GM10248 (cell line): ENCODE results near the gene DENR.

ENCODE experiments used
- CTCF ChIA-PET: fragments of 300-600 bp; sonication (Branson Sonifier 250); formaldehyde crosslinking; extraction: SDS; loops from one replicate; lab custom pipeline; 2021; ENCODE audit warnings: antibody characterized with exemption; lab: Yijun Ruan, JAX
- POLR2A ChIA-PET: fragments of 350-650 bp; sonication (Branson Sonifier 250); formaldehyde crosslinking; extraction: SDS; loops from one replicate; lab custom pipeline; 2020; ENCODE audit warnings: antibody characterized with exemption; lab: Yijun Ruan, JAX
- DNase-seq: peaks from one replicate; pipeline ENCODE4 v3.0.0; 2012; ENCODE audit errors: extremely low spot score
- CTCF ChIP-seq: IDR thresholded peaks from 2 replicates; pipeline ENCODE4 v1.5.1; 2012; ENCODE audit warnings: mild to moderate bottlenecking, low read depth; ENCODE audit errors: extremely low read depth, missing control alignments, control extremely low read depth

Gene DENR

GRCh38 chr12:122819209-122819785 is 66.7 kb downstream of the DENR start:
- ChIA-PET CTCF (interaction anchor here (1.3 to 1.4 kb wide), 3 partner anchors 10 to 41 kb away, joined by 3 to 5 read pairs (median 3); no protein-coding TSS in a partner anchor), POLR2A (no interaction called here)
- no peak for DNase-seq
- TF ChIP-seq CTCF, result no peak

GRCh38 chr12:122820138-122820537 is 67.5 kb downstream of the DENR start:
- DNase-seq, result no peak
- ChIA-PET CTCF (interaction anchor here (1.2 to 2.0 kb wide), 3 partner anchors 21 to 27 kb away, joined by 3 to 6 read pairs (median 3); no protein-coding TSS in a partner anchor), POLR2A (no interaction called here)
- no peak for TF ChIP-seq CTCF
